ENCODE results near the gene RBPMS2.
"Not testable (repeated sequence)": the region's sequence is repeated elsewhere in the genome, so short reads cannot be mapped to it uniquely, and the experiment has no call there.

Gene RBPMS2

DNA sequence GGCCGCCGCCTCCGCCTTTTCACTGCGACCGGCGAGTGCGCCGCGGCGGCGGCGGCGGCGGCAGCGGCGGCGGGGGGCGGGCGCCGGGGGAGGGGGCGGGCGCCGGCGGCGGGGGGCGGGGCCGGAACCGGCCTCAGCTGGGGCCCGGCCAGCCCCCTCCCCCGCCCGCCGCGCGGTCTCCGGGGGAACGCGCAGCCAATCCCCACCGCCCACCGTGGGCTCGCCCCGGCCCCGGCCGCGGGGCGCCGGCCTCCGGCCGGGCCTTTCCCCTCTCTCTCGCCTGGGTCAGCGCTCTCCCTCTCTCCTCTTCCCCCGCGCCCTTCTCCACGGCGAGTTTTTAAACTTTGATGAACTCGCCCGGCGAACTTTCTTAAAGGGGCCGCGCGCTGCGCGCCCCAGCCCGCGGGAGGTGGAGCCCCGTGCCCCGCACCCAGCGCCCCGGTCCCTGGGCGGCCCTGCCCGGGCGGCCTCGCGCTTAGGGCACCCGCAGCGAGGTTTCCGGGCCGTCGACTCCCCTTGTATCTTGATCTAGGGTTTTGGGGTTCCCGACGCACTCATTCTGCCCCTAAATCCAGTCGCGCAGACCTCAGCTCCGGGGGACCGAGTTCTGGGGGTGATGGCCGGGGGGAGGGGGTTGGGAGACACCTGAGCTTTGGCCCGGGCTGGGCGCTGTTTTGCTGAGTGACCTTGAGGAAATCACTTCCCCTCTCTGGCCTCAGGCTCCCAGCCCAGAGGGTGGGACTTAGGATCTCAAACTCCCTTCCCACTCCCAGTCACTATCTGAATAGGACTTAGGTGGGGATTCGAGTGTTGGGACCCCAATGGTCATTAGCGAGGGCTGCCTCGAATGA is at the start of gene RBPMS2:
TSS of gene RBPMS2 (minus strand) at position 39 of the 851 bp plus-strand sequence. CDS start 270 bp downstream, outside the sequence.
- DNase-seq = peak; percentile 50

DNA sequence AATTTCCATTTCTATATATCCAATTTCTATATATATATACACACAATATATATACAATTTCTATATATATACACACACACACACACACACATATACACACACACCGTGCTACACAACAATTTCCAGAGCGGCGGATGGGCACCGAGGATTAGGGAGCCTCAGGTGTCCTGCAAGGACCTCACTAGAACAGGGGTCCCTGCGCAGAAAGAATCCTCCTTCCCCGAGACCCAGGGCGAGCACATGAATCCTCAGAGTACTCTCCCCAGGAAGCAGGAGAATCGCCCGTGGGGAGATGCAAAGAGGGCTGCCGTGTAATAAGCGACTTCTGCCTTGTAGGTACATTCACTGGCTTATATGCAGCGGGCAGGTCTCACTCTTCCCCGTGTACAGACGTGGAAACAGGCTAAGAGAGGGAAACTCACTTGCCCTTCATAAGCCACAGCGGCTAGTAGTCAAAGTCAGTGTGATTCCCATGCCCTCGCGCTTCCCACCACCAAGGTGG is 49.6 kb upstream of the RBPMS2 start:
- no peak for DNase-seq

DNA sequence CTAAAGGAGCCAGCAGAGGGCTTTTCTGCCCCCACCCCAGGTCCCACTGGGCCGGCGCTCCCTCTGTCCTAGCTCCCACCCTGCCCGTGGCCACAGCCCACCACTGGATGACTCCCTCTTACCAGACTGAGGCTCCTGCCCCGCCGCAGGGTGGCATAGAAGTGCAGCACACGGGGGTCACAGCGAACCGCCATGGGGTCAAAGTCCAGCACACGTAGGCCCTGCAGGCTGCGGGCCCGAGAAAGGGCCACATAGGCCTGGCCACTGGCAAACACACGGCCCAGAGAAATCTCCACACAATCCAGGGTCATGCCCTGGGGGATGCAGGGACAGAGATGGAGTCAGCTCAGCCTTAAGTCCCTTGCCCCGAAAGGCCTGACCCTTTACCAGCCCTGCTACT is 41.1 kb upstream of the RBPMS2 start:
- no peak for DNase-seq

DNA sequence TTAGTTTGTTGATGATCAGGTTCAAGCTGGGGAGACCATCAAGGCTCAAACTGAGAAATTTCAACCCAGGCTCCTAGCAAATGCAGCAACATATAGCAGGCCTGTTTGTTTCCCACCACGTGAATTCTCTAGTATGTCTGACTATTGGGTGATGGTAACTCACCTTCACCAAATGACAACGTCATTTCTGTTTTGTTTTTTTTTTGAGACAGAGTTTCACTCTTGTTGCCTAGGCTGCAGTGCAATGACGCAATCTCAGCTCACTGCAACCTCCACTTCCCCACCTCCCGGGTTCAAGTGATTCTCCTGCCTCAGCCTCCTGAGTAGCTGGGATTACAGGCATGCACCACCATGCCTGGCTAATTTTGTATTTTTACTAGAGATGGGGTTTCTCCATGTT is 39.6 kb upstream of the RBPMS2 start:
- not testable (repeated sequence) for DNase-seq

DNA sequence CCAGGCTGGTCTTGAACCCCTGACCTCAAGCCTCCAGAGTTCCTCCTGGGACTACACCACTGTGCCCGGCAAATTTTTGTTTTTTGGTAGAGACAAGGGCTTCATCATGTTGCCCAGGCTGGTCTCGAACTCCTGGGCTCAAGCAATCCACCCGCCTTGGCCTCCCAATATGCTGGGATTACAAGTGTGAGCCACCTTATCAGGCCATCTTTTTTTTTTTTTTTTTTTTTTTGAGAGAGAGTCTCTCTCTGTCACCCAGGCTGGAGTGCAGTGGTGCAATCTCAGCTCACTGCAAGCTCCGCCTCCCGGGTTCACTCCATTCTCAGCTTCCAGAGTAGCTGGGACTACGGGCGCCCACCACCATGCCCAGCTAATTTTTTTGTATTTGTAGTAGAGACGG is 38.9 kb upstream of the RBPMS2 start:
- DNase-seq = not testable (repeated sequence)

DNA sequence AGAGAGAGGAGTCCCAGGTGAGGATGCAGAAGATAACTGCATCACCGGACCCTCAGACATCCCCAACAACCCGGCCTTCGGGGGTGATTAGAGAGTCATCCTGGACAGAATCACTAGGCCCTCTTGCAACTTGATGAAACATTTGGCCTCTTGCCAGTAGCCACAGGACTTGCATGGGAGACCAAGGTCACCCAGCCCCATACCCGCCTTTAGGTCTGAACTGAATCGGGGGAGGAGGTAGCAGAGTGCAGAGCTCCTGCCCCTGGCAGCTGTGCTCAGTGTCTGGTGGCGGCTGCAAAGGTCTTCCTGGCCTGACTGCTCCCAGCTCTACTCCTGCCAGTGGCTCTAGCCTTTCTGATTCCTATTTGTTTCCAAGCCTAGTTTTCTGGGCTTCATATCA is 37.7 kb upstream of the RBPMS2 start:
- no peak for DNase-seq

DNA sequence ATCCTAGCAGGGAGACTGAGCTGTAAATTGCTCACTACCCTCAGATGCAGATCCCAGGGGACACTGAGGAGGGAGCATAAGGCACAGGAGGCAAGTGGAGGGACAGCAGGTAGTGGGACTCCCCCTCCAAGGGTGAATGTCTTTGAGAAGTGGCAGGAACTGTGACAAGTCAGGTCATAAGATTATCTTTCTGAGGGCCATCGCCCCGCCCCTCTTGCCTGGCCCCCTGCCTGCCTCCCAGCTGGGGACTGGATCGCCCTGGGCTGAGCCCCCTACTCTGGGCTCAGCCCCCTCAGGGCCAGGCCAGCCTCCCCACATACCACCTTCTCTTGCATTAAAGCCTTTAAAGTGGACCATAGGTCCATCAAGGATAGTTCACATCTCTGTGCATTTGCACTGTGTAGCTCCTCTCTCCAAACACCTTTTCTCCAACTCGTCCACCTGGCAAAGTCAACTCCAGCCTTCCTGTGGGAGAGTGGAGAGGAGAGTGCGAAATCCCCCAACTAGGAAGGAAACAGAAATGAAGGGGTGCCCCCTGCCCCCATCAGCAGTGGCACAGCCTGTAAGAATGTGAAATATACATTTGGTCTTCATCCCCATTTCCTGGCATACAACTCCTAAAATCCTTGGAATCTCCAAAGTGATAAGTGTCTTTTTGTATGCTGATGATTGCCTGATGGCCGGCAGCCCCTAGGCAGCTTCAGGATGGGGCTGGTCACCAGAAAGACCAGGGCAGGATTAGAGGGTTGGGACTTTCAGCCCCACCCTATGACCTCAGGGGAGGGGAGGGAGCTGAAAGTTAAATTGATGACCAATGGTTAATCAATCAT is 35.3 kb upstream of the RBPMS2 start:
- DNase-seq = no peak

DNA sequence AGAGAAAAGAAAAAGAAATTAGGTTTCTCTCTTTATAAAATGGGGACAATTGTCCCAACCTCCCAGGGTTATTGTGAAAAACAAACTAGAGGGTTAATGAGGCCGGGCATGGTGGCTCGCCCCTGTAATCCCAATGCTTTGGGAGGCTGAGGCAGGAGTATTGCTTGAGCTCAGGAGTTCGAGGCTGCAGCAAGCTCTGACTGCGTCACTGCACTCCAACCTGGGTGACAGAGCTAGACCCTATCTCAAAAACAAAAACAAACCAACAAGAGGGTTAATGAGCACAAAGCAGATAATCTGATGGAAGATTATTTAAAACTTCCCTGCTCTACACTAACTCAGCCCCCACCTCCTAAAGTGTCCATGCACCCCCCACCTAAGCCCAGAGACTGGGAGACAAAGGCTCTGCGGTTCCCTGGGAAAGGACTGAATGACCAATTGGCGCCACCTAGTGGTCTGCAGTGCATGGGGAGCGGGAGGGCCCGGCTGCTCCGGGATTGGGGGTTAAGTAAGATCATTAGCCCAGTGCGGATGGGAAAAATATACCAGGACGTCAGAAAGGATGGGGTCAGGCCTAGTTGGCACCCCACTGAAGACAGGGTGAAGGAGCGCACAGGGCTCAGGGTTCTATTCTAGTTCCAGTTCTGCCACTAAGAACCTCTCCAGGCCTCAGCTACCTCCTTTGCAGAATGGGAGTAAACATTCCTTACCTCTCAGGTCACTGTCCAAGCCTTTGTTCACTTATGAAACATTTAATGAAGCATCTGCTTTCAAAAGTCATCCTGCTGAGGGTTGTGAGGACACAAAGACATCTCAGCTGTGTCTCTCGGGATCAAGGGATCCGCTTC is 34.5 kb upstream of the RBPMS2 start:
- DNase-seq = peak; percentile 82

DNA sequence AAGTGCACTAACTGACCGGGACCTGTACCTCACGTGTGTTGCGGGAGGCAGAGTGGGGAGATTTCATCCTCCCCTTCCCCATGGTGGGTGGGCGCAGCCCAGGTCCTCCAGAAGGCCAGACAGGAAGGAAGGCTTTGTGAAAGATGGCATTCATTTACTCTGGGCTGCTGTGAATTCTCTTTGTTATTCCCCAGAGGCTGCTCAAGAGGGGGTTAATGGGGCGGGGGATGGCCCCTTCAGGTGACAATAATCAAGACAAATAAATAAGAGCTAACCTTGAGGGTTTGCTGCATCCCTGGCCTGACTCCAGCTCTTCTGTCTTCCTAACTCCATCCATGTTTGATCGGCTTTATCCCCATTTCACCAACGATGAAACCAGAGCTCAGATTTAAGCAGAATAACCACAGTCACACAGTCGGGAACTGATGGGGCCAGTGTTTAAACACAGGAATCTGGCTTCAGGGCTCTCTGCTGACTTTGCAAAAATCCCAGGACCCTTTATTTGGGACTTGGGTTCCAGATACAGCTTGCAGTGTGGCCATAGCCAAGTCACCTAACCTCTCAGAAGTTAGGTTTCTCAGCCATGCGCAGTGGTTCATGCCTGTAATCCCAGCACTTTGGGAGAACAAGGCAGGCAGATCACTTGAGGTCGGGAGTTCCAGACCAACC is 33.5 kb upstream of the RBPMS2 start:
- no peak for DNase-seq

DNA sequence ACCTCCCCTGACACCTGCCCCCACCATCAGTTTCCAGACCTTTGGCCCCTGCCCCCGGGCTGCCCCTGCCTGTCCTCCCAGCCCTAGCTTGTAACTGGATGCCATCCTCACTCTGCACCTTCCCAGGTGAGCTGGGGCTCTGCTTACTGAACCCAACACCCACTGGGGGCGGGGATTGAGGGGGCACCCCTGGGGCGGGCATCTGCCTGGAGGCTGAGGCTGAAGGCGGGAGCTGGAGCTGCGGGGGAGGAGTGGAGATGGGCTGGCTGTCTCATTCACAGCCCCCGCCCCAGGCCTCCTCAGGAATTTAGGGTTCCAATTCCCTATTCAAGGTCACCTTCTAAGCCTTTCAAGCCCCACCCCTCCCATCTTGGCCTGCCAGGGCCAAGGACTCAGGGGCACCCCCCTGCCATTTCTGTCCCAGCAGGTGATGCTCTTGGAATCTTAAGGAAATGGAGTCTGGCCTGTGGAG is 32.4 kb upstream of the RBPMS2 start:
- no peak for DNase-seq

DNA sequence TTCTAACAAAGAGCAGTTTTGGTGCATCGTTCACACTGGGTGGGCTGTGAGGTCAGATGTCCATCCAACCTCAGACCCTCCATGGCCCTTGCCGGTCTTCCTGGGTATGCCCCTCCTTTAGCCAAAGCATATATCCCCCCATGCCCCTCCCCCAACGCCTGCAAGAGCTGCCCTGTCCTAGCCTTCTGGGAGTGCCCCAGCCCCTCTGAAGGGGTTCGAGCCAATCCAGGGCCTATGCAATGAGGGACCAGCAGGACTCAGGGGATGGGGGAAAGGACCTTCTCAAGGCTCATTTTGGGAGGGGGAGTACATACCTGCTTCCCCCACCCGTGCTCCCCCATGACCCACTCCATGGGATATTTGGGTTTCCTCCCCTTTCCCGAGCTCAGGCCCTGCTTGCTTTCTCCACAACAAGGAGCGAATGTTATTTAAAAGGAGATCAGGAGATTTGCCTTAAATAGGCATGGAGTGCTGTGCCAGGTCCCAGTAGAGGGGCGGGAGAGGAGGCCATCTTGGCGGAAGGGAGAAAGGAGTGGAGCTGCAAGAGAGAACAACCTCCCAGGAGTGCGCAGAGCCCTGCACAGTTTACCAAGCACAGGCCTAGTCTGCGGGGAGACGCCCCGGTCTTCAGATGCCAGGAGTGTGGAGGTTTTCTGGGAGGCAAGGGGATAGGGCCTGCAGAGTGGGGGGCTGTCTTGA is 31.8 kb upstream of the RBPMS2 start:
- no peak for DNase-seq

DNA sequence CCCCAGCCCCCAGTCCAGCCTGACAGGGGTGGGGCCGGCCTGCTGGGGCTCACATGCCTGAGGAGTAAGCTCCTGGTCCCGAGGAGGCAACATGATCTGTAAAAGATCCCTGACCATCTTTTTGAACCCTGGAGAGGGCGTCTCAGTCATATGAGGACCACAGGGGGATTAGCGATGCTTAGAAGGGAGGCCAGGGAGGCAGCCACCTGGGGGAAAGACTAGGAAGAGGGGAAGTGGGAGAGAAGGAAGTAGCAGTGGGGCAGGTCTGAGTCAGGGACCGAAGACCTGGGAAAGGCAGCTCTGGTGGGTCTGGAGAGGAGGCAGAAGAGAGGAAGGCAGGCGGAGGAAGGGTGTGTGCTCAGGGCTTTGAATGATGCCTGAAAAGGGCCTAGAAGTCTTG is 31.1 kb upstream of the RBPMS2 start:
- DNase-seq = no peak

DNA sequence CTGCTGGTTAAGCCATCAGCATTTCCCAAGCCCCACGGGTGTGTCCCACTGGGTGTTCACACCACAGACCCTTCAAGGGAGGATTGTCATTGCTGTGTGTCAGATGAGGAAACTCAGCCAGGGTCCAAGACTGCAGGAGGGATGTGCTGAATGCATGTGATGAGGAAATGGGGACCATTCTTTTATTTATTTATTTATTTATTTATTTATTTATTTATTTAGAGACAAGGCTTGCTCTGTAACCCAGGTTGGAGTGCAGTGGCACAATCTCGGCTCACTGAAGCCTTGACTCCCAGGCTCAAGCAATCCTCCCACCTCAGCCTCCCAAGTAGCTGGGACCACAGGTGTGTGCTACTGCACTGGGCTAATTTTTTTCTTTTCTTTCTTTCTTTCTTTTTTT is 29.2 kb upstream of the RBPMS2 start:
- DNase-seq = no peak

DNA sequence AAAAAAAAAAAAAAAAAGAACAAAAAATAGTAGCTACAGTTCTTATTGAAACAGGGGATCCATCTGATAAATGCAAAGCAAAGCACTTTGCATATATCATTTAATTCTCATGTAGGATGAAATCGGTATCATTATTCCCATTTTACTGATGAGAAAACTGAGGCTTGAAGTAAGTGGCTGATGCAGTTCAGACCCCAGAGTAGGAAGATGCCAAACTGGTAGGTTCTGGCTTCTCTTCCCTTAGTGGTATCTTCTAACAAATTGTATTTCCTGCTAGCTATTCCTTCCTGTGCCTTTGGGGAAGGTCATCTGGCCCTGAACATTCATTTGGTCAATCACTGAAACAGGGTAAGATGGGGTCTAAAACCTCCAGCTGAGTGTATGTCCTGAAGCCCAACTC is 28.1 kb upstream of the RBPMS2 start:
- no peak for DNase-seq

DNA sequence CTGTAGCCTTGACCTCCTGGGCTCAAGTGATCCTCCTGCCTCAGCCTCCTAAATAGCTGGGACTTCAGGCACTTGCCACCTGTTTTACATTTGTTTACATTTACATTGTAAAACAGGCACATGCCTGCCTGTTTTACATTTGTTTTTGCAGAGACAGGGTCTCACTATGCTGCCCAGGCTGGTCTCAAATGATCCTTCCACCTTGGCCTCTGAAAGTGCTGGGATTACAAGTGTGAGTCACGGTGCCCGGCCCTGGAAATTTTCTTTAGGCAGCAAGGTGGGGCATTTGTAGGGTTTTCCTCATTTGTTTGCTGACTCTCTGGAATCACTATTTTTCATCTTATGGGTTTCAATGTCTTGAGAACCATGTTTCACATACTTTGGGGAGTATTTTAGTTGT is 25.1 kb upstream of the RBPMS2 start:
- no peak for DNase-seq

DNA sequence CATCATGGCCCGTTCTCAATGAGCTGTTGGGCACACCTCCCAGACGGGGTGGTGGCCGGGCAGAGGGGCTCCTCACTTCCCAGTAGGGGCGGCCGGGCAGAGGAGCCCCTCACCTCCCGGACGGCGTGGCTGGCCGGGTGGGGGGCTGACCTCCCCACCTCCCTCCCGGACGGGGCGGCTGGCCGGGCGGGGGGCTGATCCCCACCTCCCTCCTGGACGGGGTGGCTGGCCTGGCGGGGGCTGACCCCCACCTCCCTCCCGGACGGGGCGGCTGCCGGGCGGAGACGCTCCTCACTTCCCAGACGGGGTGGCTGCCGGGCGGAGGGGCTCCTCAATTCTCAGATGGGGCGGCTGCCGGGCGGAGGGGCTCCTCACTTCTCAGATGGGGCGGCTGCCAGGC is 23.5 kb upstream of the RBPMS2 start:
- DNase-seq = not testable (repeated sequence)

DNA sequence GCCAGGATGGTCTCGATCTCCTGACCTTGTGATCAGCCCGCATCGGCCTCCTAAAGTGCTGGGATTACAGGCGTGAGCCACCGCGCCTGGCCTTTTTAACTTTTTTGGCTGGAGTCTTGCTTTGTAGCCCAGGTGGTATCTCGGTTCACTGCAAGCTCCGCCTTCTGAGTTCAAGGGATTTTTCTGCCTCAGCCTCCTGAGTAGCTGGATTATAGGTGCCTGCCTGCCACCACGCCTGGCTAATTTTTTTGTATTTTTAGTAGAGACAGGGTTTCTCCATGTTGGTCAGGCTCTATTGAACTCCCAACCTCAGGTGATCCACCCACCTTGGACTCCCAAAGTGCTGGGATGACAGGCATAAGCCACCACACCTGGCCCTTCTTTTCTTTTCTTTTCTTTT is 20.5 kb upstream of the RBPMS2 start:
- not testable (repeated sequence) for DNase-seq

DNA sequence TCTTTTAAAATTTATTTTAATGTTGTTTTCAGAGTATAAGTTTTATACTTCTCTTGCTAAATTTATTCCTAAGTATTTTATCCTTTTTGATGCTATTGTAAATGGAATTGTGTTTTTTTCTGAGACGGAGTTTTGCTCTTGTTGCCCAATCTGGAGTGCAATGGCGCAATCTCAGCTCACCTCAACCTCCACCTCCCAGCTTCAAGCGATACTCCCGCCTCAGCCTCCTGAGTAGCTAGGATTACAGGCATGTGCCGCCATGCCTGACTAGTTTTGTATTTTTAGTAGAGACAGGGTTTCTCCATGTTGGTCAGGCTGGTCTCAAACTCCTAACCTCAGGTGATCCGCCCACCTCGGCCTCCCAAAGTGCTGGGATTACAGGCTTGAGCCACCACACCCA is 19.9 kb upstream of the RBPMS2 start:
- not testable (repeated sequence) for DNase-seq

DNA sequence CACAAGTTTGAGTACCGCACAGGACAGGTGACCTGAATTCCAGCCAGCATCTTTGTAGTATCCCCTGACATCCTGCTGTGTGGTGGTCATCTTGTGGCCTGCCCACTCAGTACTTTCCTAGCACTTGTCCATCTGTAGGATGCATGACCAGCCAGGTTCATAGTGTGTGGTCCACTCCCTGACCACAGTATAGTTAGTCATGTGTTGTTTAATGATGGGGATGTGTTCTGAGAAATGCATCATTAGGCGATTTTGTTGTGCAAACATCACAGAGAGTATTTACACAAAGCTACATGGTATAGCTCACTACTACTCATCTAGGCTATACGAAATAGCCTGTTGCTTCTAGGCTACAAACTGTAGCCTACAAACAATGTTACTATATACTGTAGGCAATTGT is 16.9 kb upstream of the RBPMS2 start:
- DNase-seq = no peak

DNA sequence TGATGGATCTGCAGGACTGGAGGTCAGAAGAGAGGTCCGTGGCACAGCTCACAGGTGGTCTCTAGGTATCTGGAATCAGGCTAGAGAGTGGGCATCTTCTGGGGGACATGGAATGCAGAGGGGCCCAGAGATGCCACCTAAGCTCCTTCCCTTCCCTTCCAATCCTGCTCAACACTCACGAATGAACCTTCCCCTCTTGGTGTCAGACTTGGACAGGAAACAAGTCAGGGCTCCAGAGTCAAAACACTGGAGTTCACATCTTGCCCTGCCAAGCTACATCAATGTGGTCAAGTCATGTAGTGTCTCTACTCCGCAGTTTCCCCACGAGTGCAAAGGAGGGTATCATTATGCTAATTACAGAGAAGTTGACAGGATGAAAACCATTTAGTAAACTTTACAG is 16.0 kb upstream of the RBPMS2 start:
- DNase-seq = no peak

DNA sequence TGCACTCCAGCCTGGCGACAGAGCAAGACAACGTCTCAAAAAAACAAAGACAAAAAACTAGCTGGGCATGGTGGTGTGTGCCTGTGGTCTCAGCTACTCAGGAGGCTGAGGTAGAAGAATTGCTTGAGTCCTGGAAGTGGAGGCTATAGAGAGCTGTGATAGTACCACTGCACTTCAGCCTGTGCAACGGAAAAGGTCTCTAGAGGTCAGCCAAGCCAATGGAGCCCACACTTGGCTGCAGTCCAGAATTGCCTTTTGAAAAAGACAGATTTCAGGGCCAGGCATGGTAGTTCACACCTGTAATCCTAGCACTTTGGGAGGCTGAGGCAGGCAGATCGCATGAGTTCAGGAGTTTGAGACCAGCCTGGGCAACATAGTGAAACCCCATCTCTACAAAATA is 8.4 kb upstream of the RBPMS2 start:
- no peak for DNase-seq

DNA sequence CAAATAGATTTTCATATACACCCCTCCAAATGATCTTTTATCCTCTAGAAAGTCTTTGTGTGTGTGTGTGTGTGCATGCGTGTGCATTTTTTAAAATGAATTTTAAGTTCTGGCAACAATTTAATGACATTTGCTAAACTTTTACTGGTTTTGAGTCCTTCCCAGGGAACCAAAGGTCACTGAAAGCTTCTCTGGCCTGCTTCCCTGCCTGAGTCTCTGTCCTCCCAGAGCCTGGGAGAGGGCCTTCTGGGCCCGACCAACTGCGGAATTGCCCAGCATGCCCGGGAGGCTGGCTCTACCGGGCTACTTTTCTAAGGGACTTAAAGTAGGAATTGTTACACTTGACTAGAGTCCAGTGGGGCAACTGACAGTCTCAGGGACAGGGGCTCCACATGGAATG is 7.4 kb upstream of the RBPMS2 start:
- no peak for DNase-seq
